ENCODE results near the gene OPCML. TPM values are rescaled to one million over a fixed set of nuclear protein-coding genes. Genes with fewer than 3 reads are reported as not detected.

The OPCML gene
- total RNA-seq, 1 donor from 2014 or later = not detected

DNA sequence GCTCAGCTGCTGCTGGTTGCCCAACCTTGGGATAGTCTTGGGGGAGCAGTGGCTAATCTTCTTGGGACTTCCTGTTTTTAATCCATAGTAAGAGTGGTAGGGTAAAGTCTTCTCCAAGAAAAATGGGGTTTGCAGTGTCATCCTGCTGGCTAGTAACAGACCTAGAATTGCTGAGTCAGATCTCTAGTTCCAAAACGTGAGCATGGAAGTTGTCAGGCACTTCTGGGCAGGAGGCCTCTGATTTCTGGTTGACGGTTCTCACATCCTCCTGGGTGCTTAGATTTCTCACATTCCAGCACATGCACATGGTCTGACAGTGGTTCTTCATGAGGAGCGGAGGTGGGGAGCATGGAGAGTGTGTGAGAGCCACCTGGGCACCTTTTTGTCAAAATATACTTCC lies 410.0 kb downstream of the OPCML start:
- ATAC-seq = no peak

DNA sequence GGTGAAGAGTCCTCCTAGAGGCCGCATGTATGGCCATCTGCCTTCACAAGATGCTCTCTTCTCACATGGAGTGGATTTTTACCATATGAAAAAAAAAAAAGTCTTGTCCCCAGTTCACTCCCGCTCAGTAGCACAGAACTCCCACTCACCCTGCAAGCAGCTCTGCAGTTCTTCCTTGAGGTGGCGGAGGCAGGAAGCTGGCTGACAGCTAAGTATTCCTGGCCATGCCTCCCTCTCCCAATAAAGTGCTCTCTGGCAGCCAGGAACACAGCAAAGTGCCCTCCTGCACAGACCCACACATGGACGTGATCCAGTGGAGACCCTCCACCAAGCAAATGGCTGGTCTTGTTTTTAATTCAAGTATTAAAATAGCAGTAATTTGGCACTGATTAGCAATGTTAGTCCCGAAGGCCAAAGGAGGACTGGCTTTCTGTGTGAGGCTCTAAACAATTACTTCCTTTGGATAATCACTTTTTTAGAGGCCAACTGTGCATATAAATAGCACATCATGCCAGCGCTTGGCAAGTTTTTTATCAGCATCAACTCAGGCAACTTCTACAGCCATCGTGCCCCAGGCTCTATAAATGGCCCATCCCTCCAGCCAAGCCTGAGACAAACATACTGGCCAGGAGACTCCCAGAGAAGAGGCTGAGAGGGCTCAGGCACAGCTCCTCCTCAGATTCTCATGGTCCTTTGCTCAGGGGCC lies 413.6 kb downstream of the OPCML start:
- no peak for ATAC-seq

DNA sequence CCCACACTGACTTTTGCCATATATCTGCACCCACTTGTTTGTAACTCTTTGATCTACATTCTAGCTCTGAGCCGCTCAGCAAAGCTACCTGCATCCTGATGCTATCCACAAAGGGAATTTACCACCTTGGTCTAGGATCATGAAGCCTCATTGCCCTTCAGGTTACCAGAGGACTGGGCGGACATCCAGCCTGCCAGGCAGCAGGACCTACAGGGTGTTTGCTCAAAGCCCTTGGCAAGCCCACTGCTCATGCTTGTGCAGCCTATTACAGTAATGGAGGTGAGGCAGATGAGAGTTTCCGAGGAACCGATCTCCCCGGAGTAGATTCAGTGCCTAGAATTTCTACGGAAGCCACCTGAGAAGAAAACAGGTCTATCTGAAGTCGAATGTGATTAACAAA lies 417.2 kb downstream of the OPCML start:
- ATAC-seq = no peak

DNA sequence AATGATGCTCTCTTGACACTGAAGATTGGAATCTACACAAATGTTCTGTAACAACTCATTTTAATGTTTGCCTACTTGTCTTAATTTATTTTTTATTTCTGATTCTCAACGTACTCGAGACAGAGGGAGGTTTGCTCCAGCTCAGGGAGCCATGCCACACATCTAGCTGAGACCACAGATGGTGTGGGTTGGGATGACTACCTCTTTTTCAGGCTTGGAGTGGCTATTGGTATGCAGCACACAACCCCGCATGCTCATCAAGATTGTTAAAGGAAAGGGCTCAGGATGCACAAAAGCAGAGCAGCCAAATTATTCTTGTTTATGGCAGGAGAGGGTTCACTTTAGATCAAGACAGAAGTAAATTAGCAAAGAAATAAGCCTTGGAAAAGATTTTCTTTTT lies 424.5 kb downstream of the OPCML start:
- no peak for ATAC-seq

DNA sequence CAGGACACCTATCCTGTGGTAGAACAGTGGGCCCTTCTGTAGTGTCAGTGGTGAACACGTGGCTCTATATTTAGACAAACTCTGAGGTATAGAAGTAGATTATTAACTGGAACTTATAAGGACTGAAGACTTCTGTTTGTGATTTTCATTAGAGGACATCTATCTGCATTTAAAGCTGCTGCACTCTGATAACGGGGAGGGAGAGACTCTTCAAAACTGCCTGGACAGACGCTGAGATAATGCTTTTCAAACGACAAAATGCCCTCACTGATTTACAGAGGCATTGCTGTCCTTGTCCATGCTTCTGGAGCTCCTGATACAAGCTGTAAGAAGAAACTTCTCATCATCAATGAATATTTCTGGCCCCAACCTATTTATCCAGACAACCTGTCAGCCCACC lies 425.2 kb downstream of the OPCML start:
- ATAC-seq = no peak

DNA sequence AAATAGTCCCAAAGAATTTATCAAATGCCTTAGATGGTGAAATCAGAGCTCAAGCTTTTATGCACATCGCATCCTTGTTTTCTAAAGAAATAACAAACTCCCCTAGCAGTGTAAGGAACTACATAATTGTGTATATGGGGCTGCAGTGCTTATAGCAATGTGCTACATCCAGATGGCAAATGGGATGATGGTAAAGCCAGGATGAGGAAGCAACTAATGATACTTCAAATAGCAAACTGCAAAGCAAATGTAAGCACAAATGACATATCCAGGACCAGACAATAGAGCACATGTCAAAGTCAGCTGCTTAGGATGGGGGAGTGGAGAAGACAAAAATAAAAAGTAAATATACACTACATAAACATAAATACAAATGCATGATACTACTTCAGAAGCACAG lies 425.9 kb downstream of the OPCML start:
- ATAC-seq = no peak

DNA sequence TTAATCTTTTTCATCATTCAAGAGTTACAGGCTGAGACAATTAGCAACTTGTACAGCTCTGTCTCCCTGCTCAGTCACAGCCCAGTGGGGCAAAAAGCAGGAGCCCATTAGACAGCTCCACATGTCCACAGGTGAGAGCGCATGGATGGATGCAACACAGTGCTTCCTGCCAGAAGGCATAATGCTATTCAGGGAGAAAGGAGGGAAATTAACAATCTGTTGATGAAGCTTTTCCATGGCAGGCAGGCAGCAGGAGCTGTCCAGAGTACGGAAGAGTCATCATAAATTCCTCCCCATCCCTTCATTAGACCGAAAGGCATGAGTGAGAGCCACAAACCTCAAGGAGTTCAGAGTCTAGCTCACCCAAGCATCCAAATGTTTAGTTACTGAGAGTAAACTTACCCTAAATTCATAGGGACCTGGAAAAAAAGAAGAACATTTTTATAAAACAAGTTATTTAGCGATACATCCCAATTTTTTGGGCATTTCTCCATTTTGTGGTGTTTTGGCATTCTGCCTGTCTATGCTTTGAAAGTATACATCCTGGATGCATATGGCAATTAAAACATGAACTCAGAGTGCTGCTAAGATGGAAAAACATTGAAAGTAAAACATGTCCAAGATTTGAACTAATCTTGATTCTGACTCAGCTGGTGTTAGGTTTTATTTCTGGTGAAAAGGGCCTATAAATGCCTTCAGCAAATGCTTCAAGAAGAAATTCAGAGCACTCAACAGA lies 428.1 kb downstream of the OPCML start:
- ATAC-seq = no peak

DNA sequence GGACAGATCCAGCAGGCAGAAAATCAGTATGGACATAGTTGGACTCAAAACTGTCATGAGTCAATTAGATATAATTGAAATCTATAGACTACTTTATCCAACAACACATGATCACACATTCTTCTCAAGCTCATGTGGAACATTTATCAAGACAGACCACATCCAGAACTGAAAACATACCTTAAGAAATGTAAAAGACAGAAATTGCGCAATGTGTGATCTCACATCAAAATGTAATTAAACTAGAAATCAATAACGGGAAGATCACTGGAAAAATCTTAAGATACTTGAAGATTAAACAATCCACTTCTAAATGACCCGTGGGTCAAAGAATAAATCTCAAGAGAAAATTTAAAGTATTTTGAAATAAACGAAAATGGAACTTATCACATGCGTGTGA lies 435.3 kb downstream of the OPCML start:
- no peak for ATAC-seq

DNA sequence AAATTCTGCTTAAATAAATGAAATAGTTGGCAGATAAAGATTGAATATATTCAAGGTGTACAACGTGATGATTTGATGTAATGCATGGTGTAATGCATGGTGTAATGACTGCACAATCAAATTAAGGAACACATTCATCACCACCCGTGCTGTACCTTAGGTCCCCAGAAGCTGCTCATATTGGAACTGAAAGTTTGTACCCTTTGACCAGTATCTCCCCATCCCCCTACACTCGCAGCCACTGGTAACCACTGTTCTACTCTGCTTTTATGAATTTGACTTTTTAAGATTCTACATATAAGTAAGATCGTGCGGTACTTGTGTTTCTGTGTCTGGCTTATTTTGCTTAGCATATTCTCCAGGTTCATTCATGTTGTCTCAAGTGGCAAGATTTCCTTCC lies 445.8 kb downstream of the OPCML start:
- ATAC-seq = no peak

DNA sequence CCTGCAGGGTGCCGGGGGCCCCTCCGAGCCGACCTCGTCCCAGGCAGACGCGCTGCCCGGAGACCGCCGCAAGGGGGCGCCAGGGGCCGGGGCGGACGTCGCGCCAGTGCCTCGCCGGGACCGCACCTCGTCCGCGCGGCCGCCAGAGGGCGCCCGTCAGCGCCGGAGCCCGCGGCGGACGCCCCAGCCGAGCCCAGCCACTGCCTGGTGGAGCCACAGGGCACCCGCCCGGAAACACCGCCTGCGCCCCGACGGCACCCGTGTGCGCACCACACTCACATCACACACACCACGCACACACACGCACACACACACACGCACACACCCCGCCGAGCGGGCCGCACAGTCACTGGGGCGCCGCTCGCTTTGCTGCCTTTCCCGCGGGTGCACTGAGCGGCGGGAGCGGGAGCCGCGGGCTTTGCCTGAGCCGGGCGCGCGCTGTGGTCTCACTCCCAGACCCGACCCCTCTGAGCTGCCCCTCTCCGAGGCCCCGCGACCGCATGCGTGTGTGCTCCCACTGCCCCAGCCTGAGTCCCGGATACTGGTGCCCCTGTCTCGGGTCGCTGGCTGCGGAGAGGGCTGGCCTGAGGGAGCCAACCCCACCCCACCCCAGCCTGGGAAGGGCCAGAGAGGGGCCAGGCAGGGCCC lies 449.3 kb downstream of the OPCML start:
- ATAC-seq = peak; percentile 91

DNA sequence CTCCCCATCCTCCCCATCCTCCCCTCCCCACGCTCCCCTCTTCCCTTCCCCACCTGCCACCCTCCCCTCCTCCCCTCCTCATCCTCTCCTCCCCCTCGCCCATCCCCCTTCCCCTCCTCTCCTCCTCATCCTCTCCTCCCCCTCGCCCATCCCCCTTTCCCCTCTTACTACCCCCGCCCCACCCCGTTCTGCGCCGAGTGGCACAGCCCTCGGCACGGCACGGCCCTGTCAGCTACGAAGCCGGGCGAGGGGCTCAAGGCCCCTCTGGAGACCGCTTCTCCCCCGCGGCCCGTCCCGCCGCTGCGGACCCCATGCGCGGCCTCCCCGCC lies 449.9 kb downstream of the OPCML start:
- no peak for ATAC-seq

DNA sequence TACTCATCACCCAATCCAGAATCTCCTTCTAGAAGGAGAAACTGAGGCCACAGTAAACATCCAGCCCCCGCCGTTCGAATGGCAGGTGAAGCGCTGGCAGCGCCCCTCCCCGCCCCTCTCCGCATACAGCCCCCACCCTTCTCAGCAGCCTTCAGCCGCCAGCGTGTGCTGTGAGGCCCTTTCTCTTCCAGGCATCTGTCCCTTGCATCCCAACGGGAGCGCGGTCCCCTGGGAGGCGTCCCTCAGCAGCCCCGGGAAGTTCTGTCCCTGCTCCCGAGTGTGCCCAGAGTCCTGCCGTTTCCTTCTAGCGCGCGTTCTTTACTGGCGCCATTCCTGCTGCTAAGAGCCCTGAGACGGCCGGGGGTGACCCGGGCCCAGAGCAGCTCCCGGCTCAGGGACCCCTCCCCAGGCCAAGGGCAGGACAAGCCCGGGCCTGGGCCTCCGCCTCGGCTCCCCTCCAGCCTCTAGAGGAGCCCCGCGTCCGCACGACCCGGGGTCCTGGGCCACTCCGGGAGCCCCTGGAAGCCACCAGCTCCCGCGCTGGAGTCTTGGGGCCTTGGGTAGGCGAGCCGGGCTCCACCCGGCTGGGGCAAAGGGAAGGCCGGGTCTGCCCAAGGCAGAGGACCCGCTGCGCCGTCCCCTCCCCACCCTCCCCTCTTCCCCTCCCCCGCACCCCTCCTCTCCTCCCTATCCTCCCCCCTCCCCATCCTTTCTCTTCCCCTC lies 450.4 kb downstream of the OPCML start:
- ATAC-seq = no peak

DNA sequence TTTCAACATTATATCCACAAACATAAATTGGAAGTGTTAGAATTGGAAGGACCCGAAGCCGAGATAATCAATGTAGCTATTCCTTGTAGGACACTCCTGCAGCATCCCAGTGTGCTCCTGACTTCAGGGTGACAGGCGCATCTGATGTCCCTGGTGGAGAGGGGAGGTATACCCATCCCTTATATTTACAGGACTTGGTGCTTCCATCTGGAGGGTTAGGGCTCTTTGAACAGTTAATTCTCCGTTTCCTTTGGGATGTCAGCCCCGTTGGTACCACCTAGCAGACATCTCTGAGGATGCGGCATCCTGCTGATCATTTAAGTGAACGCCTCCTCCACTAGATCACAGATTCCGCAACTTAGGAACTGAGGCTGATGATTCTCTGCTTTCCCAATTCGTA lies 451.3 kb downstream of the OPCML start:
- no peak for ATAC-seq

DNA sequence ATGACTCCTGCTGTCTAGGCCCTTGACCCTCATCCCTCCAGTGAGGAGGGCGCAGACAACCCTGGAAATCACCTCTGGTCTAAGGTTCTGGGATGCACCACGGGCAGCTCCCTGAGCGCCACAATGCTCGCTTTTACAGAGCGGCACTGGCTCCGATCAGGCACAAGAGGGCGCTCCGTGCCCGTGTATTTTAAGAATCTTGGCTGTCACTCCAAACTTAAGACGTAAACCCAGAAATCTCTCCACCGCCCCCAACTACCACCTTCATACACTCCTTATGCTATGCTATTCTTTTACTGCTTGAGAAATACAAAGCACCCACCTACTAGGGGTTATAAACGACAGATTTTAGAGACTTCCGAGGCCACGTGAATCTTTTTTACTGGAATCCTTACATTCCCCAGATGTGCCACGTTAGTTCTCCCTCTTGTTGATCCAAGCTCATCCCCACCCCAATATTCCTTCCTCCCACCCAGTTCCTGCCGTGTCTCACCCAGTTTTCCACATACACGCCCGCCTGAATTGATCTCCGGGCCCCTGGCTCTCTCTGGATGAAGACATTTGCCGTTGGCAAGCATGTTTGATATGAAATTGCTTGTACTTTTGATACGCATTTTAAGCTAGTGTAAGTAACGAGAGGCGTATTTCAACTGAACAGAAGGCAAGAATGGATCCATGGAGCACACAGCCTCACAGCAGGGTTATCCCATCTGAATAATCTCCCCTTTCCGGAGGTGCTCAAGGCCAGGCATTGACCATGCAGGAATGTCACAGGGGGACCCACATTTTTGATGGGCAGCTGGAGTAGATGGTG lies 453.5 kb downstream of the OPCML start:
- ATAC-seq = peak; percentile 41

DNA sequence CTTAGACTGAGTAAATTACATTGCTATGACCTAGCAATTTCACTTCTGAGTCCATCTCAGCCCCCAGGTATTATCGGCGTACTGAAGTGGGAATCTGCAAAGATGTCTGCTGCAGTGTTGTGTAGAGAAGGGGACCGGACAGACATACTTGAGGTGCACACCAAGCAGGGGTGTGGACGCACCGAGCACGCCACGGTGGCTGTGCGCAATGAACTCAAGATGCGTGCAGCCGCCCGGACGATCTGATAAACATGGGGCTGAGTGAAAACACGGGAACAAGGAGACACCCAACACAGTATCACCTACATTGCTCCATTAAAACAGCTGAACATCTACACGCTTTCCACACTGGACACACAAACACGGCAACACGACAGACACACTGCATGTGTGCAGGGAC lies 454.3 kb downstream of the OPCML start:
- ATAC-seq = no peak

DNA sequence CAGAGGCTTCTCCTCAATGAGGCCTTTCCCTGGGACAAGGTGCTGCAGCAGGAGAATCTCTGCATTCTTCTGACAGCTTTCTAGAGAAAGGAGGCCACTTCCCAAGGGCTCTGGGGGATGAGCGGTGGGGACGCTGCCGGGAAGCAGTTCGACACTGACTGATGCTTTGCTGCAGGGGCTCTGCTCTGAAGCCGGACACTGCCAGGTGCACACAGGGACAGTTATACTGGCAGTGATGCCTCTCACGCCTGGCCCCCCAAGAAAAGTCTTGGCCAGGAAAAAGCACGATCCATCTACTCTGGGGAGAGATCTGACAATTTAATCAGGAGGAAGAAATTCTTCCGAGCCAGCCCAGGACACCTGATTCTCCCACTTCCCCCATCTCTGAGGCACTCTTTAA lies 456.9 kb downstream of the OPCML start:
- no peak for ATAC-seq

DNA sequence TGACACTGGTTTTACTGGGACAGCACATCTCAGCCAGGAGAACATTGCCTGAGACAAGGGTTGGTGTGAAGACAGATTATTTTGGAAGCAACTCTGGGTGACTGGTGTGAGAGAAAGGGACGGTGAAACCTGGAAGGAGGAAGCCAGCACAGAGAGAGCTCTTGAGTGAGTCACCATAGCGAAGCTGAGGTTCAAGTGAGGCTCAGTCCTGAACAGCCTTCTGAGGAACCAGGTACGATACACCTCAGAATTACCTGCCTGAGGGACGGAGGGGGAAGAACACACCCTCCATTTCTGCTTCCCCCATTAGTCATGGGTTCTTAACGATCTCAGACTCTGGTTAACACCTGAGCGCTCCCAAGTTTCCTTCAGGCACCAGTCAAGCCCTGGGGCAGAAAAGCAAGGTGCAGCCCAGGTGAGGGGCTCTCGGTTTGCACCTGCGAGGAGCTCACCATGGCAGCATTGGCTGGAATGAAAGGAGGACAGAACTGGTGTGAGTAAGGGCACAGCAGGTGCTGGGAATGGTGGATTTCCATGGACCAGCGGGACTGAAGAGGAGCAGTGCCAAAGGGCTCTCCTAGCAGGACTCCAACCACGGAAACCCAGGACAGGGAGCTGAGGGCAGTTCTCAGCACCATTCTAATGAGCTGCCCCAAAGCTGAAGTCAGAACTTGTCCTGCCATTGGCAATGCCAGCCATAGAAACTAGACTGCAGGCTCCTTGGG lies 459.3 kb downstream of the OPCML start:
- ATAC-seq = peak; percentile 53

DNA sequence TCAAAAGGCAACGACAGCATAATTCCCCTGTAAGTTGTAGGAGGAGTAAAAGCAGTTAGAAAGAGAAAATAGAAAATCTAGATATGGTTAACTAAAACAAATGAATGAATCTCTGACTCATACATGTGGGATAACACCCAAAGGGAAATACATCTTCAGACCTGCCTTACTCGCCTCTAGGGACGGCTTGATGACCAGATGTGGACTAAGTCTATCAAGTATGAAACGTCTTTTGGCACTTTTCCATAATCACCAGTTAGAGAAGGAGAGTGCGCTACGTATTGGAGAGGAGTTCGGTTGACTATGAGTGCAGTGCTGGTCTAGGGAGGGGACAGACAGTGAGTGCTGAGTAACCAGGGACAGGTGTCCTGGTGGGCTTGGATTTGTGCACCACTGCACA lies 459.9 kb downstream of the OPCML start:
- ATAC-seq = no peak

DNA sequence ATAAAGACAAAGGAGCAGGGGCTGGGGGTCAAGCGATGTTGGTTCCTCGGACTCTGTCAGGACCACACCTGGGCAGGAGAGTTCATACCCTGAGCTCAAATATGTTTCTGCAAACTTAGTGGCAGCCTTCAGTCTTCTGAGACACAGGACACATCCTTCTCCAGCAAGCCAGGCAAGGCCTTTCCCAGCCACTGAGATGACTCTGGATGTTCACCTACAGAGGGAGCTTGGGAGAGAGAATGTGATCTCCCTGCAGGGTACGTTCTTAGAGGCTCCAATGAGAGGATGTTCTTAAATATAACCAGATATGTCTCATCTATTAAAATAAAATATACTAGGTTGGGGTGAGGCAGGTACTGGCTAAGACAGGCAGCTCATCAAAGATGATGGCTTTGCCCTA lies 461.5 kb downstream of the OPCML start:
- no peak for ATAC-seq

DNA sequence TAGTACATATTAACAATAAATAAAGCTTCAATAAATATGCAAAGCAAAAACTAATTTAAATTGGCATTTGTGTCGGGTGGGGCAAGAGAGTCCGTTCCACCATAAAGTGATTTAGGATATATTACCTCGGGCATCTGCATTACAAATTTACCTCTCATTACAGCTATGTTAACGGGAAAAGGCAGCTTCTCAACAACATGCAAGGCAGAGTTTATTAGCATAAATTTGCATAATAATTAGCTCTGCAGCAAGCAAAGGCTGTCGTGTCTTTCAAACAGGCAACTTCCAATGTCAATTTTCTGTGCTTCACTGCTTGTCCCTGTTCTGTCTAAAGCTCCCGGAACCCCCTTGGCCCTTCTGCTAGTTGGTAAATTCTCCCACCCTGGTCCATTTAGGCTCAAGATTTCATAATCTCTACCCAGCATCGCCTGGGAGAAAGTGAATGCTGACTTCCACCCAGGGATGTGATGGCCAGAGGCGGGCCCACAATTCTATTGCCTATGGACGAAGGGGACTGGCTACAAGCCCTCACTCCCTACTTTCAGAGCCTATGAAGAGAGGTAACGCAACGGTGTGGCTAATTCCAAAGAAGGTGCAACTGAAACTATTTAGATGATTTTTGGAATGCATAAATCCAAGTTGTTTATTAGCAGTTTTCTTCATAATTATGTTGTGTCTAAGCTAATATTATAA lies 462.1 kb downstream of the OPCML start:
- no peak for ATAC-seq

DNA sequence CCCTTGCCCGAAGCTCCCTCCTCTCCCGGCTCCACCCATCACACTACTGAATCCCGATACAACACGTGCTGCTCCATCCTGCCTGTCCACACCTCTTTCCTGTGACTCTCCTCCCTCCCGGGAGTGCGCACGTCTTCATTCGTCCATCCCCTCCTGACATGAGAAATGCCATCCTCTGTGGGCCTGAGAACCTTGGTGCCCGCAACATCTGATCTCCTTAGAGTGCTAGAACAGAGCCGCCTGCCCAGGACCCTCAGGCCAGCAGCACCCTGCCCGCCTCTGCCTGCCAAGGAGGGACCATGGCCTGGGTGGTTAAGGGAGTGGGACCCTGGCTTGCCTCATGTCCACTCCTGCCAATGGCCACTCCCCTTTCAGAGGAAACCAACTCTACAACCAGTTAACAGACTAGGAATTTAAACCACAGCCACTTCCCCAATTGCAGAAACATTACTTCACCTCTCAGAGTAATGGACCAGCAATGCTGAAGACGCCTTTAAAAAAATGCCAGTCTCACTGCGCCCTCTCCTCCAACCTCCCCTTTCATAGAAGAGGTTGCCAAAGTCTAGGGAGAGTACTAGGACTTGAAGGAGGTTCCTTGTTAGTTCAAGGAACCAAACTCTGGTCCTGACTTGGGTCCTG lies 466.3 kb downstream of the OPCML start:
- ATAC-seq = no peak

Measured in esophagus mucosa (tissue), 1 donor.